Ureter (tissue), 1 donor: ENCODE data around the gene HEPACAM. TPM values are rescaled to one million over a fixed set of nuclear protein-coding genes. Genes with fewer than 3 reads are reported as not detected.
A peak's percentile ranks its signal among the peaks of the same experiment; 100 is the strongest.
"Not testable (repeated sequence)": the region's sequence is repeated elsewhere in the genome, so short reads cannot be mapped to it uniquely, and the experiment has no call there.

Experiments
- DNase-seq: peaks from one replicate; pipeline ENCODE4 v3.0.0-alpha.2; 2020; ENCODE audit warnings: low spot score
- total RNA-seq: library from RNA; stranded (reverse); gene quantifications from one replicate; pipeline ENCODE4 v1.2.4, GENCODE V29; 2023
- donor health status: DM: yes; HTN: yes; CAD: no.

The HEPACAM gene, protein sequence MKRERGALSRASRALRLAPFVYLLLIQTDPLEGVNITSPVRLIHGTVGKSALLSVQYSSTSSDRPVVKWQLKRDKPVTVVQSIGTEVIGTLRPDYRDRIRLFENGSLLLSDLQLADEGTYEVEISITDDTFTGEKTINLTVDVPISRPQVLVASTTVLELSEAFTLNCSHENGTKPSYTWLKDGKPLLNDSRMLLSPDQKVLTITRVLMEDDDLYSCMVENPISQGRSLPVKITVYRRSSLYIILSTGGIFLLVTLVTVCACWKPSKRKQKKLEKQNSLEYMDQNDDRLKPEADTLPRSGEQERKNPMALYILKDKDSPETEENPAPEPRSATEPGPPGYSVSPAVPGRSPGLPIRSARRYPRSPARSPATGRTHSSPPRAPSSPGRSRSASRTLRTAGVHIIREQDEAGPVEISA
- 0.68 TPM for total RNA-seq

DNA sequence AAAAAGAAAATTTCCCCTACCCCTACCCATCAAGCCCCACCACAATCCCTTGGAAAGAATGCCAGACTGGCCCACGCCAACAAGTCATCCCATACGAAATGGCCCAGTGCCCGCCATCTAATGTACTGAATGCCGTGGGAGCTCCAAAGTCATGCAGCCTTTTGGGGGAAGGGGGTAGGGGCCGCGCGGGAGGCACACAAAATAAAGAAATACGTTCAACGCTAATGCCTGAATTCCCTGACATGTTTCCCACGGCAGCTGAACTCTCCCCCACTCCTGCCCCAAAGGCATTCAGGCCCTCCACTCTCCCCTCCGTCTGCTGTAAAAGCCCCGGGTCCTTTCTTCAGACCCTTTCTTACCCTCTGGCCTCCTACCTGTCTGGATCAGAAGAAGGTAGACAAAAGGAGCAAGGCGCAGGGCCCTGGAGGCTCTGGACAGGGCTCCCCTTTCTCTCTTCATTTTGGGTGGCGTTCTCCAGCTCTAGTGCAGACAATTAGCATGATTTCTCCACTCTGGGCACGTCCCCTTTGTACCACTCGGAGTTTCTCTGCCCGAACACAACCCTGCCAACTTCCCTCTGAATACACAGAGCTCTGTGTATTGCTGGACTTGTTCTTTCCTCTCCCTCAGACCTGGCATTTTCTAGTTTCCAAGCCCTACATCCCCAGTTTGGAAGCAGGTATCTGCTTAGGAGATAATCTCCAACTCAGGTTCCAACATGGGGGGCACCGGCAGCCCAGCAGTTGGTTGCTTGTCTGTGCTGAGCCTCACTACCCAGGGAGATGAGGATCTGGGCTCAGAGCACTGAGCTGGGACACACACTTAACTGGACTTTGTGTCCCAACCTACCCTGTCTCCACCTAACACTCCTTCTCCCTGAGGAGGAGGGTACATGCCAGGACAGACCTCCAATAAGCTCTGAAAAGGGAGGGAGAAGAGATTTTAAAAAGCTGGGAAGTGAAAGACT lies at the start of gene HEPACAM:
HEPACAM (minus strand) TSS at position 500 of the 967 bp plus-strand sequence; CDS start at position 459, 41 bp downstream.
- no peak for DNase-seq

DNA sequence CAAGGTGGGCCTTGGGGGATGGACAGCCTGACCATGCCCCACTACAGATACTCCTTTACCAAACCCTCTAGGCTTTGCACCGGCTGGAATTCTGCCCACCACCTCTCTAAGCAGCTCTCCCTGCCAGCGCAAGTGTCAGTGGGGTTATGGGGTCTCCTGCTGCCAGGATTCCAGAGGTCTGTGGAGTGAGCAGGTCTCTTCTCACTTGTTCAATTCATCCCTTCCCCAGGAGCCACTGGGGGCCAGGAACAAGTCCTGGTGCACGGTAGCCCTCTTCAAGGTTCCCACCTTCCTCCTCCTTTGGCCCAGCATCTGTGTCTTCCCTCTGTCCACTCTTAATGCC lies 48.6 kb upstream of the HEPACAM start:
- no peak for DNase-seq

- DNase-seq = no peak
Observed at GRCh38 chr11:124983674-124984511, 48.0 kb upstream of the HEPACAM start.

- no peak for DNase-seq
Observed at GRCh38 chr11:124982043-124982442, 46.2 kb upstream of the HEPACAM start.

- DNase-seq = no peak
Observed at GRCh38 chr11:124978316-124978715, 42.5 kb upstream of the HEPACAM start.

DNA sequence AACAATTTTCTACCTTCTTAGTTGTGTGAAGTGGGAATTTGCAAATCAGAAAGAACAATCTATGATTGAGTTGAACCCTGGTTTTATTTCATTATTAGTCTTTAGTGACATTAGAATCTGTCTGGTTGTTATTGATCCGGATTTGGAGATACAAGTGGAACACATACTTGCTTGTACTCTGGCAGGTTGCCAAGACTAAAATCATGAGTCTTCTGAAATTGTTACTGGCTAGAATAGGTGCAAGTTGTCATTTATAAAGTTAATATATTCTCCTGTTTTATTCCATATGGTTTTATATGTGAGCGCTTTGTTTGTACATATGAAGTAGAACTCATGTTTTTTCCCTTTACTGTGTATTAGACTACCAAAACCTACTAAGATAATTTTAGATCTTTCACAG lies 41.2 kb upstream of the HEPACAM start:
- no peak for DNase-seq

- DNase-seq = no peak
Observed at GRCh38 chr11:124976531-124976930, 40.7 kb upstream of the HEPACAM start.

DNA sequence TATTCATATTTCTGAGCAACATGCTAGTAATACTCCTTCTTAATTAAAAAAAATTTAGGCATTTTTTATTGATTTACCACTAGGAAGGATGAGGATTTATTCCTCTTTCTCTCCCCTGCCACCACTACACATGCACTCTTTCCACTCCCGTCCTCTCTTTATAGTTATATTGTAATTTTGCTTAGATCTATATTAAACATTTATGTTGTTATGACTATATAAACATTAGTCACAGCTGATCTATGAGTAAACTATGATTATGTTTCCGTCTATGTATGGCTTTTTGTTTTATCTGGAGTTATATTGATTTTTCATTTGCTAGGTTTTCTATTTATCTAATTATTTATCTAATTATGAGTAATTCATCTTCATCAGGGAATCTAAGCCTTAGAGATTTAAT lies 36.0 kb upstream of the HEPACAM start:
- no peak for DNase-seq

DNA sequence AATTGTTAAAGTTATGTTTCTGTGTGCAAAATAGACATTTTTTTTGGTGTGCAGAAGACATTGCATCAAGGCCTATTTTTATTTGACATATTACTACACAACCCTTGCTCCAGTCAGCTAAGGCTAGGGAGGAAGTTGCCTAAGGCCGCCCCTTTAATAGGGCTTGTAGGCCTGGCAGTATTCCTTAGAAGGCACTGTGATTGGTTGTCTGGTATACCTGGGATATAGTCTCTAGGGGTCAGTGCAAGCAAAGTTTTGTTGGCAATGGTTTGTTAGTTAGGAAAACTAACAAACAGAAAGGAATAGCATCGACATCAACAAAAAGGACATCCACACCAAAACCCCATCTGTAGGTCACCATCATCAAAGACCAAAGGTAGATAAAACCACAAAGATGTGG lies 35.1 kb upstream of the HEPACAM start:
- no peak for DNase-seq

GRCh38 chr11:124968197-124968596 lies 32.4 kb upstream of the HEPACAM start:
- not testable (repeated sequence) for DNase-seq

DNA sequence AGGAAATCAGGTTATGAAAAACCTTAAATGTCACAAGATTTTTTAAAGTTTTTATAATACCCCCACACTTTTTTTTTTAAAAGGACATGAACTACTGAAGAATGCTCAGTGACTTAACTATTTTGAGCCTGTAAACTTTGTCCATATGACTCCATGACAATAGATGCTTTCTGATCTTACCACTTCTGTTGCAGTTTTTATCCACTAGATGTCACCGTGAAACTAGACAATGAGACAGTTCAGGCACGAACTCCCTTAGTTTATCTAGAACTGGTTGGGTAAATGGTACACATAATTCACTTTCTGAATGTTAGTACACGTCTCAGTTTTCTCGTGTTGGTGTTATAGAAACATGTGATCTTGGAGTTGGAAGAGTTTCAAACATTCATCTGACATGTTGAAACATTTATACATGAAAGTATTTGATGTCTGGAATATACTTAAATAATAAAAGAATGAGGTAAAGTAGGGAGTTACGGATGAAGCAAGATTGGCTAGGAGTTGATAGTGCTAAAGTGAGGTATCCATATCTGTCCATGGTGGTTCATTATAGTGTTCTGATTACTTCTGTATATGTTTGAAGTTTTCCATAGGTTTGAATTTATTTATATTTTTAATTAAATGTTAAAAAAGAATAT lies 26.2 kb upstream of the HEPACAM start:
- no peak for DNase-seq

DNA sequence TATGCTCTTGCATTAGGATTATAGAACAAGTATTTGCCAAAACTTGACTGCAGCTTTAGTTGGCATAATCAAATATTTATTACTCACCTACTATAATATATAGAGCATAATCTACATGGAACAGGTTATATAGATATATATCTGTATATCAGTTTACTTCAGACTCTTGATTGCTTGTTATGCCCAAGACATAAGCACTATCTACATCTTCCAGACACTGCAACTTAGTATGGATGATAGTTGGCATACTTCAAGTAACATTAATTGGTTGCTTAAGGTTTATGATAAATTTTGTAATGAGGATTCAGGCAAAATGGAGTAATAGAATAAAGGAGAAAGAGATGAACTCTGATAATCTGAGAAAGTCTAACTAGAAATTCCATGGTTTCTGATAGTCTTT lies 19.2 kb upstream of the HEPACAM start:
- DNase-seq = no peak

GRCh38 chr11:124954590-124954955 lies 18.7 kb upstream of the HEPACAM start:
- no peak for DNase-seq

- peak; percentile 98 for DNase-seq
Observed at GRCh38 chr11:124953753-124954589, 18.1 kb upstream of the HEPACAM start, which contains the start of gene CCDC15. TSS of gene CCDC15 (plus strand) at chr11:124954202. CDS start at chr11:124954733, 531 bp downstream.

GRCh38 chr11:124951341-124951740 lies 15.5 kb upstream of the HEPACAM start:
- DNase-seq = no peak

DNA sequence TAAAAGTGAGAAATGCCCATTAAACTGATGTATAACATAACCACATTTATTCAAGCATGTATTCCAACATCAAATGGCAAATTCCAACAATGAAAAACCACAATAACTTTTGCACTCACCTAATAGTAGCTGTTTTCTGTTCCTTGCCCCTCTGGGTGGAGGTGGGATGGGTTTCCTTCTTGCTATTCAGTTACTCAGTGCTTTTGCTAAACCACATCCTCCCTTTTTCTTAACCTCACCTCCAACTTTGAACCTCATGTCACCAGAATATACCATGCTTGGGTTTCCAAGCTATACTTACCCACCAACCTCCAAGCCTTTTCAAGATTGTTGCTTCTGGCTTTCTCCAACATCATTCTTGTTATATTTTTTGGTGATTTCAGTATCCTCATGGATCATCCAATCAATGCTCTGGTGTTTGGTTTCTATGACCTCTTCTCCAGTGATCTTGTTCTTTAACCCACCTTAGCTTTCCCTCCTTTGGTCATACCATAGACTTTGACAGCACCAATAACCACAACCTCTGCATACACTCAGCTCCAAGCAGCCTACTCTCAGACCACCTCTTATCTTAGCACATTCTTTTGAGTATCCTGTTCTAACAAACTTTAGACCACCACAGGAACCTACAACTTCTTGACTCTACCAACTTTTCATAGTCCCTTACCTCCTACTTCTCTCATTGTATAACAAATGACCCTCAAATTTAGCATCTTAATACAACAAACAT lies 14.9 kb upstream of the HEPACAM start:
- DNase-seq = no peak

DNA sequence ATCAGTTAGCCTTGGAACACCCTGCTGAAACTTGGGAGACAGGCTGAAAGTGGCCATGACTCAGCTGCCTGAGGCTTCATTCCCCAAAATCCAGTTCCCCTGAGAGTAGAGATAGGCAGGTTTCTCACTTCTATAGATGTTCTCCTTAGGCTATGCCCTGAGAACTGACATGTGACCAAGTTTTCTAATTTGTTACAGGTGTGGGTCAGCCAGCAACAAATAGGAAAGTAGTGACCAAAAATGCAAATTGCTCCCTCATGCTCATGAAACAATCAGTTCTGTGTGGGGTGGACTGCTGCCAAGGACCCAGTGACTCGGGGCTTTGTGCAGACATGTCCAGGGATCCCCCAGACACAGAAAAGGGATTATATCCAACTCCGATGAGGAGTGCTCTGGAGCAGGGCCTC lies 10.9 kb upstream of the HEPACAM start:
- no peak for DNase-seq

GRCh38 chr11:124945826-124946225 lies 10.0 kb upstream of the HEPACAM start:
- no peak for DNase-seq

GRCh38 chr11:124944565-124944964 lies 8.7 kb upstream of the HEPACAM start:
- DNase-seq = no peak

DNA sequence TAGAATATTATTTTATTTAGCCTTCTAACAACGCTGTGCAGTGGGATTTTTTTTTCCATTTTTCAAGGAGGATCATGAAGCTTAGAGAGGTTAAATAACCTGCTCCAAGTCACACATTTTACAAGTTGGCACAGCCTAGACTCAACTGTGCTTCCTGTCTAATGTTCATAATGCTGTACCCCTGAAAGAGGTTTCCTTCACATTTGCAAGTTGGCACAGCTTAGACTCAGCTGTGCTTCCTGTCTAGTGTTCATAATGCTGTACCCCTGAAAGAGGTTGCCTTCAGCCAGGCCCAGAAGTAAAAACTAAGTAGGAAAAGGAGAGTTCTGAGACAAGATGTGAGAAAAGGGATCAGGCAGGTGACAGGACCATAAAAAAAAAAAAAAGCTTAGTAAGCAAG lies 7.9 kb upstream of the HEPACAM start:
- no peak for DNase-seq
